Stimulated activated CD4-positive, alpha-beta T cell treated with anti-CD3 and anti-CD28 coated beads, Interleukin-2, amount 100 ng/mL, for 4 hours (primary cell): Measurements from ENCODE around the gene SUFU.

Experiments used
- DNase-seq: peaks from one replicate; pipeline ENCODE4 v3.0.0-alpha.2; 2020; ENCODE audit warnings: low read depth

The SUFU gene

GRCh38 chr10:102620138-102620590 is 116.4 kb downstream of the SUFU start:
- no peak for DNase-seq

GRCh38 chr10:102620591-102621442 is 117.0 kb downstream of the SUFU start:
- DNase-seq = no peak

GRCh38 chr10:102621443-102622325 is 117.9 kb downstream of the SUFU start:
- no peak for DNase-seq

- DNase-seq = no peak
These were observed 120.3 kb downstream of the SUFU start for GRCh38 chr10:102624094-102624493.

GRCh38 chr10:102624751-102625645 is 121.2 kb downstream of the SUFU start:
- DNase-seq = no peak

GRCh38 chr10:102626026-102626685 is 122.4 kb downstream of the SUFU start:
- no peak for DNase-seq

GRCh38 chr10:102627291-102627735 is 123.5 kb downstream of the SUFU start:
- DNase-seq = no peak

GRCh38 chr10:102627736-102628293 is 124.0 kb downstream of the SUFU start:
- DNase-seq = no peak

GRCh38 chr10:102628451-102628911 is 124.7 kb downstream of the SUFU start:
- DNase-seq = no peak

GRCh38 chr10:102629661-102630614 is 126.2 kb downstream of the SUFU start:
- no peak for DNase-seq

- DNase-seq = no peak
These were observed 126.9 kb downstream of the SUFU start for GRCh38 chr10:102630663-102631062.

GRCh38 chr10:102631525-102632393 is 128.0 kb downstream of the SUFU start:
- no peak for DNase-seq

- no peak for DNase-seq
These were observed 128.8 kb downstream of the SUFU start for GRCh38 chr10:102632394-102633111.

GRCh38 chr10:102633287-102633686 is 129.5 kb downstream of the SUFU start:
- DNase-seq = no peak

GRCh38 chr10:102633848-102634247 is 130.1 kb downstream of the SUFU start:
- DNase-seq = no peak

- no peak for DNase-seq
These were observed 130.9 kb downstream of the SUFU start for GRCh38 chr10:102634686-102635085.

- DNase-seq = no peak
These were observed 131.6 kb downstream of the SUFU start for GRCh38 chr10:102635377-102635776.

- no peak for DNase-seq
These were observed 135.8 kb downstream of the SUFU start for GRCh38 chr10:102639537-102639936.
